Measurements from ENCODE around the gene PITRM1.

The PITRM1 gene

GRCh38 chr10:3141351-3142005 lies 31.1 kb downstream of the PITRM1 start:
- DNase-seq (ENCODE audit: low read depth in 2 of 2) = no peak

GRCh38 chr10:3140280-3140679 lies 32.3 kb downstream of the PITRM1 start:
- DNase-seq (ENCODE audit: low read depth in 2 of 2) = no peak

- DNase-seq (ENCODE audit: low read depth in 2 of 2) = no peak
Observed at GRCh38 chr10:3139216-3139910, 33.2 kb downstream of the PITRM1 start.

GRCh38 chr10:3137958-3138726 lies 34.4 kb downstream of the PITRM1 start:
- DNase-seq (ENCODE audit: low read depth in 2 of 2) = no peak

- DNase-seq (ENCODE audit: low read depth in 2 of 2) = no peak
Observed at GRCh38 chr10:3136763-3137611, 35.6 kb downstream of the PITRM1 start.

GRCh38 chr10:3136336-3136735 lies 36.2 kb downstream of the PITRM1 start:
- DNase-seq (ENCODE audit: low read depth in 2 of 2) = no peak

- DNase-seq (ENCODE audit: low read depth in 2 of 2) = no peak
Observed at GRCh38 chr10:3135006-3135405, 37.6 kb downstream of the PITRM1 start.

GRCh38 chr10:3133948-3134347 lies 38.6 kb downstream of the PITRM1 start:
- no peak for DNase-seq (ENCODE audit: low read depth in 2 of 2)

- DNase-seq (ENCODE audit: low read depth in 2 of 2) = no peak
Observed at GRCh38 chr10:3132036-3133025, 40.3 kb downstream of the PITRM1 start.

- DNase-seq (ENCODE audit: low read depth in 2 of 2) = no peak
Observed at GRCh38 chr10:3131098-3131497, 41.5 kb downstream of the PITRM1 start.

- no peak for DNase-seq (ENCODE audit: low read depth in 2 of 2)
Observed at GRCh38 chr10:3129581-3130340, 42.8 kb downstream of the PITRM1 start.

GRCh38 chr10:3128379-3129130 lies 44.0 kb downstream of the PITRM1 start:
- no peak for DNase-seq (ENCODE audit: low read depth in 2 of 2)

GRCh38 chr10:3127921-3128320 lies 44.7 kb downstream of the PITRM1 start:
- DNase-seq (ENCODE audit: low read depth in 2 of 2) = no peak

- DNase-seq (ENCODE audit: low read depth in 2 of 2) = no peak
Observed at GRCh38 chr10:3126741-3127346, 45.7 kb downstream of the PITRM1 start.

GRCh38 chr10:3126249-3126648 lies 46.3 kb downstream of the PITRM1 start:
- no peak for DNase-seq (ENCODE audit: low read depth in 2 of 2)

GRCh38 chr10:3125527-3126170 lies 46.9 kb downstream of the PITRM1 start:
- no peak for DNase-seq (ENCODE audit: low read depth in 2 of 2)

GRCh38 chr10:3124412-3125175 lies 48.0 kb downstream of the PITRM1 start:
- no peak for DNase-seq (ENCODE audit: low read depth in 2 of 2)

All from stimulated activated CD8-positive, alpha-beta memory T cell treated with anti-CD3 and anti-CD28 coated beads, Interleukin-2, amount 100 ng/mL, for 48 hours (primary cell).